ENCODE data around the gene PSG6.
"Not testable (repeated sequence)": the region's sequence is repeated elsewhere in the genome, so short reads cannot be mapped to it uniquely, and the experiment has no call there.

The PSG6 gene

GRCh38 chr19:42852821-42853220 lies 64.9 kb downstream of the PSG6 start:
- not testable (repeated sequence) for DNase-seq (ENCODE audit: low read depth)
